Hepatocyte (in vitro differentiated cells): Measurements from ENCODE around the gene TEAD1.

Source experiments
- EZH2phosphoT487 ChIP-seq: fragments of 200-600 bp; sonication (generic); IDR thresholded peaks from one replicate; pipeline ENCODE4 v1.6.1; 2018; ENCODE audit warnings: antibody characterized with exemption, mild to moderate bottlenecking, low read depth, moderate library complexity; ENCODE audit not compliant: unreplicated experiment, severe bottlenecking
- TF ChIP-seq, protein P1 (sequence below): fragments of 200-600 bp; sonication (generic); IDR thresholded peaks from 2 replicates; pipeline ENCODE4 v1.5.1; 2016; ENCODE audit warnings: antibody characterized with exemption, mild to moderate bottlenecking; ENCODE audit not compliant: poor library complexity

DNA sequence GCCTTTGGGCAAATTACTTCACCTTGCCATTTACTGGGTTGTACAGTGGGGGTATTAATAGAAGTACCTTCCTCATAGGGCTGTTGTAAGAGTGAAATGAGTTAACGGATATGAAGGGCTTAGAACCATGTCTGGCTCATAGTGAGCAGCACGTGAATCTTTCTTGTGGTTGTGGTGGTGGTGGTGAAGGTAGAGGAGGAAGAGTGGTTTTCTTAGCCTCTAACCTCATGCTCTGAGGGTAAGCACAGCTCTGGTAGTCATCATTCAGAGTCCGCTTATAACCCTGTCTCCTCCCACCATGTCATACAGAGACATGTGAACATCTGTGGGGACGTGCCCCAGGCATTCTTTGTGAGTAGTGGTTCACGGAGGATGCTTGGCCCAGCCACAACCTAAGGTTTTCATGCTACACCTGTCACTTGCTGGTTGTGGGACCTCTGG, 43.6 kb downstream of the TEAD1 start:
- TF ChIP-seq, protein P1, sequence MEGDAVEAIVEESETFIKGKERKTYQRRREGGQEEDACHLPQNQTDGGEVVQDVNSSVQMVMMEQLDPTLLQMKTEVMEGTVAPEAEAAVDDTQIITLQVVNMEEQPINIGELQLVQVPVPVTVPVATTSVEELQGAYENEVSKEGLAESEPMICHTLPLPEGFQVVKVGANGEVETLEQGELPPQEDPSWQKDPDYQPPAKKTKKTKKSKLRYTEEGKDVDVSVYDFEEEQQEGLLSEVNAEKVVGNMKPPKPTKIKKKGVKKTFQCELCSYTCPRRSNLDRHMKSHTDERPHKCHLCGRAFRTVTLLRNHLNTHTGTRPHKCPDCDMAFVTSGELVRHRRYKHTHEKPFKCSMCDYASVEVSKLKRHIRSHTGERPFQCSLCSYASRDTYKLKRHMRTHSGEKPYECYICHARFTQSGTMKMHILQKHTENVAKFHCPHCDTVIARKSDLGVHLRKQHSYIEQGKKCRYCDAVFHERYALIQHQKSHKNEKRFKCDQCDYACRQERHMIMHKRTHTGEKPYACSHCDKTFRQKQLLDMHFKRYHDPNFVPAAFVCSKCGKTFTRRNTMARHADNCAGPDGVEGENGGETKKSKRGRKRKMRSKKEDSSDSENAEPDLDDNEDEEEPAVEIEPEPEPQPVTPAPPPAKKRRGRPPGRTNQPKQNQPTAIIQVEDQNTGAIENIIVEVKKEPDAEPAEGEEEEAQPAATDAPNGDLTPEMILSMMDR: no peak
- TF ChIP-seq EZH2phosphoT487: no peak
